Measurements from ENCODE around the gene DLAT.
A peak's percentile ranks its signal among the peaks of the same experiment; 100 is the strongest.
"Not testable (repeated sequence)": the region's sequence is repeated elsewhere in the genome, so short reads cannot be mapped to it uniquely, and the experiment has no call there.

The DLAT gene

DNA sequence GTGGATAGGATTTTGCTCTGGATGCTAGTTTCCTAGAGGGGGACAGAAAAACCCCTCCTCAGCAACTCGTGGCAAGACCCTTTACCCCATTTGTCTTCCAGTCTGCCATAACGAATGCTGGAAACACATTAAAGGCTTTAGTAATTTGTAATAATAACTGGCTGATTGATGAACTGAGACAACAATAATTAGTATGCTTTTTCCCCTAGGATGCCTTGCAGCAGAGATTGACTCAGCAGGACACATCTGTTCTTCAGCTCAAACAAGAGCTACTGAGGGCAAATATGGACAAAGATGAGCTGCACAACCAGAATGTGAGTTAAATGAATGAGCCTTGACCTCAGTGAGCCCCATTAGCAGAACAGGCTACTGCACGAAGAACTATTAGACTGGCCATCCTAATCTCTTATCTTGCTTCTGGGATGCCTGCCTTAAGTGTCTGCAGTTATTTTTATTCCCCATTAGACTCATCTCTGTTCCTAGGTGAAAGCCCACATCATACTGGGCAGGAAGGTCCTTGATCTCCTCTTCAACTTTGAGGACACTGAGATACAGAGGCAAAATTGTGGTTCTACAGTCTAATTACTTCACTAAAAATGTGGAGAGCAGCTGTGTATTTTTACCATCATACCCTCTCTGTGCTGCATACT lies 32.9 kb upstream of the DLAT start:
- no peak overlapping the region for H3K4me3 ChIP-seq (ENCODE audit: low read depth, low read length)
- TF ChIP-seq, protein P1, sequence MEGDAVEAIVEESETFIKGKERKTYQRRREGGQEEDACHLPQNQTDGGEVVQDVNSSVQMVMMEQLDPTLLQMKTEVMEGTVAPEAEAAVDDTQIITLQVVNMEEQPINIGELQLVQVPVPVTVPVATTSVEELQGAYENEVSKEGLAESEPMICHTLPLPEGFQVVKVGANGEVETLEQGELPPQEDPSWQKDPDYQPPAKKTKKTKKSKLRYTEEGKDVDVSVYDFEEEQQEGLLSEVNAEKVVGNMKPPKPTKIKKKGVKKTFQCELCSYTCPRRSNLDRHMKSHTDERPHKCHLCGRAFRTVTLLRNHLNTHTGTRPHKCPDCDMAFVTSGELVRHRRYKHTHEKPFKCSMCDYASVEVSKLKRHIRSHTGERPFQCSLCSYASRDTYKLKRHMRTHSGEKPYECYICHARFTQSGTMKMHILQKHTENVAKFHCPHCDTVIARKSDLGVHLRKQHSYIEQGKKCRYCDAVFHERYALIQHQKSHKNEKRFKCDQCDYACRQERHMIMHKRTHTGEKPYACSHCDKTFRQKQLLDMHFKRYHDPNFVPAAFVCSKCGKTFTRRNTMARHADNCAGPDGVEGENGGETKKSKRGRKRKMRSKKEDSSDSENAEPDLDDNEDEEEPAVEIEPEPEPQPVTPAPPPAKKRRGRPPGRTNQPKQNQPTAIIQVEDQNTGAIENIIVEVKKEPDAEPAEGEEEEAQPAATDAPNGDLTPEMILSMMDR (IDR thresholded peaks at IDR 0.05; ENCODE audit: borderline replicate concordance, insufficient read depth, low read depth, low read length): no peak

DNA sequence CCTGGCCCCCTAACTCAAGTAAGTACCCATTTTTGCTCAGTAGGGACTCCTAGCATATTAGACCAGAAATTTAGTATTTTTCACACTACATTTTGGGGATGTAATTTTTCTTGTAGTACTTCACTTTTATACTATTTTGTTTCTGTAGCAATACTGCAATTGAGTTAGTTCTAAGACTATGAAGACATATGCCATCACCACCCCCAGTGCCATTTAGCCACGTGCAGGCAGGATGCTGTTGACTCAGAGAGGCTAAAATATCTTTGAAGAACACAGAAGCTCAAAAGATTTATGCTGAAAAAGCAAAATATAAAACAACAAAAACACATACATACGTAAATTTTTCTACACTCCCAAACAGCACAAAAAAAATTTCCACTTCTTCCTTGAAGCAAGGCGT lies 29.1 kb upstream of the DLAT start:
- H3K4me3 ChIP-seq (ENCODE audit: low read depth, low read length): no peak overlapping the region
- TF ChIP-seq, protein P1 (IDR thresholded peaks at IDR 0.05; ENCODE audit: borderline replicate concordance, insufficient read depth, low read depth, low read length): no peak

DNA sequence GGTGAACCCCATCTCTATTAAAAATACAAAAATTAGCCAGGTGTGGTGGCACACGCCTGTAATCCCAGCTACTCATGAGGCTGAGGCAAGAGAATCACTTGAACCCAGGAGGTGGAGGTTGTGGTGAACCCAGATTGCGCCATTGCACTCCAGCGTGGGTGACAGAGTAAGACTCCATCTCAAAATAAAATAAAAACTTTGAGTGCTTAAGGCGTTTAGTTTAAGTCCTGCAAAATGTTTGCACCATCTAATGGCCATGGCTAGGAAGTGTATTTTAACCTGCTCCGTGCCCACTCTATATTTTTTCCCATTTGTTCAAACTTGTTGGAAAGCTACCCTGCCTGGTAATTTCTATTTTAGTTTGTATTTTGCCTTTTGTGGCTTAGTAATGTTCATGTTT lies 28.5 kb upstream of the DLAT start:
- H3K4me3 ChIP-seq (ENCODE audit: low read depth, low read length): not testable (repeated sequence)

DNA sequence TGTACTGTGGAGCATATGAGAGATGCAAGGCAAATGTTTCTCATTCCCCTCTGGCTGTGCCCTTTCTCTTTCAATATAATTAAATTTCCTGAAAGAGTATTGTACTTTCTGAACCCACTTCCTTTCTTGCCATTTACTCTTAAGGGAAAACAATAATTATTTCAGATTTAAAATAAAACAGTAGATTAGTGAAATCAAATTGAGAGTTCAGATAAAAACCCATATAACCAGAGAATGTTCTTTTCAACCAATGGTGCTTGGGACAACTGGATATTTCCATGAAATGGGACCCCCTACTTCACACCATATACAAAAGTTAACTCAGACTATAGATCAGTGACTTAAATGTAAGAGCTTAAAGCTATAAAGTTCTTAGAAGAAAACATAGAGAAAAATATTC lies 26.1 kb upstream of the DLAT start:
- H3K4me3 ChIP-seq (ENCODE audit: low read depth, low read length): no peak overlapping the region
- TF ChIP-seq, protein P1 (IDR thresholded peaks at IDR 0.05; ENCODE audit: borderline replicate concordance, insufficient read depth, low read depth, low read length): no peak

DNA sequence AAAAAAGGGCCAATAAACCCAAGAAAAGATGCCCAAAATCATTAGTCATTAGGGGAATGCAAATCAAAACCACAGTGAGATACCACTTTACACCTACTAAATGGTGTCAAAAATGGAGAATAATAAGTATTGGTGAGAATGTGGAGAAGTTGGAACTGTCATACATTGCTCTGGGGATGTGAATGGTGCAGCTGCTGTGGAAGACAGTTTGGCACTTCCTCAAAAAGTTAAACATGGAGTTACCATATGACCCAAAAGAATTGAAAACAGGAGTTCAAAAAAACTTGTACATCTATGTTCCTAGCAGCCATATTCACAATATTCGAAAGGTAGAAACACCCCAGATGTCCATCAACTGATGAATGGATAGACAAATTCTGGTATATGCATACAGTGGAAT lies 24.5 kb upstream of the DLAT start:
- TF ChIP-seq, protein P1 (IDR thresholded peaks at IDR 0.05; ENCODE audit: borderline replicate concordance, insufficient read depth, low read depth, low read length): no peak
- no peak overlapping the region for H3K4me3 ChIP-seq (ENCODE audit: low read depth, low read length)

DNA sequence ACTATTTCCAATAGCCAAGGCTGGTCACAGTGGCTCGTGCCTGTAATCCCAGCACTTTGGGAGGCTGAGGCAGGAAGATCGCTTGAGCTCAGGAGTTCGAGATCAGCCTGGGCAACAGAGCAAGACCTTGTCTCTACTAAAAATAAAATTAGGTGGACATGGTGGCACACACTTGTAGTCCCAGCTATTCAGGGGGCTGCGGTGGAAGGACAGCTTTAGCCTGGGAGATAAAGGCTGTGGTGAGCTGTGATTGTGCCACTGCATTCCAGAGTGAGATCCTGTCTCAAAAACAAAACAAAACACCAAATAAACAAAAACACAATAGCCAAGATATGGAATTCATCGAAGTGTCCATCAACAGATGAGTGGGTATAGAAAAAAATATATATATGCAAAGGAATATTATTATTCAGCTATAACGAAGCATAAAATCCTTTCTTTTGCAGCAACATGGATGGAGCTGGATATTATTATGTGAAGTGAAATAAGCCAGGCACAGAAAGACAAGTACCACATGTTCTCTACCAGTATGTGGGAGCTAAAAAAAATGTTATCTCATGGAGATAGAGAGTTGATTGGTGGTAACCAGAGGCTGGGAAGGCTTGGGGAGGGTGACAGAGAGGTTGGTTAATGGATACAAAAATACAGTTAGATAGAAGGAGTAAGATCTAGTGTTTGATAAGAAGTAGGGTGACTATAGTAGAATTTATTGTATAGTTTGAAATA lies 22.6 kb upstream of the DLAT start:
- TF ChIP-seq, protein P1 (IDR thresholded peaks at IDR 0.05; ENCODE audit: borderline replicate concordance, insufficient read depth, low read depth, low read length): no peak
- H3K4me3 ChIP-seq (ENCODE audit: low read depth, low read length): no peak overlapping the region

DNA sequence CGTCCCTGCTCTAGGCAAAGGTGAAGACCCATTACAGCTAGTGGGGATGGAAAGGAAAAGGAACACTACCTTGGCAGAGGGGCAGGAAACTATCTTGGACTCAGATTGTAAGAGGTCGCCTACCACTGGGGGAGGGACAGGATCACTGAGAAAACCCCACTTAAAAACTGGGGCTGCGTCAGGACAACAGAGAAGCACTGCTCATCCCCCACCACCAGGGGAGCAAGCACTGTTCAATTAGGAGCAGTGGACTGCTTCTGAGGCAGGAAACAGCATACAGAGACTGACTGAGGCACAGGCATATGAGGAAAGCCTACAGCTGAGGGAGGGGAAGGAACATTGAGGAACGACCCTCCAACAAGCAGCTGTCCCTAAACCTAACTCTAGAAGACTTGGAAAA lies 20.8 kb upstream of the DLAT start:
- H3K4me3 ChIP-seq (ENCODE audit: low read depth, low read length): no peak overlapping the region
- TF ChIP-seq, protein P1 (IDR thresholded peaks at IDR 0.05; ENCODE audit: borderline replicate concordance, insufficient read depth, low read depth, low read length): peak; percentile 91
